Loucy (cell line): ENCODE measurements around the gene IQCE.

Experiments
- EZH2phosphoT487 ChIP-seq: fragments of 200-600 bp; IDR thresholded peaks from 2 replicates; pipeline ENCODE4 v1.6.1; 2018; ENCODE audit warnings: antibody characterized with exemption, mild to moderate bottlenecking, moderate library complexity, borderline replicate concordance
- TF ChIP-seq, protein P1 (sequence below): fragments of 200-600 bp; sonication (generic); conservative IDR thresholded peaks from 2 replicates; pipeline ENCODE4 v1.5.1; 2014; ENCODE audit warnings: mild to moderate bottlenecking, antibody characterized with exemption, low read length

DNA sequence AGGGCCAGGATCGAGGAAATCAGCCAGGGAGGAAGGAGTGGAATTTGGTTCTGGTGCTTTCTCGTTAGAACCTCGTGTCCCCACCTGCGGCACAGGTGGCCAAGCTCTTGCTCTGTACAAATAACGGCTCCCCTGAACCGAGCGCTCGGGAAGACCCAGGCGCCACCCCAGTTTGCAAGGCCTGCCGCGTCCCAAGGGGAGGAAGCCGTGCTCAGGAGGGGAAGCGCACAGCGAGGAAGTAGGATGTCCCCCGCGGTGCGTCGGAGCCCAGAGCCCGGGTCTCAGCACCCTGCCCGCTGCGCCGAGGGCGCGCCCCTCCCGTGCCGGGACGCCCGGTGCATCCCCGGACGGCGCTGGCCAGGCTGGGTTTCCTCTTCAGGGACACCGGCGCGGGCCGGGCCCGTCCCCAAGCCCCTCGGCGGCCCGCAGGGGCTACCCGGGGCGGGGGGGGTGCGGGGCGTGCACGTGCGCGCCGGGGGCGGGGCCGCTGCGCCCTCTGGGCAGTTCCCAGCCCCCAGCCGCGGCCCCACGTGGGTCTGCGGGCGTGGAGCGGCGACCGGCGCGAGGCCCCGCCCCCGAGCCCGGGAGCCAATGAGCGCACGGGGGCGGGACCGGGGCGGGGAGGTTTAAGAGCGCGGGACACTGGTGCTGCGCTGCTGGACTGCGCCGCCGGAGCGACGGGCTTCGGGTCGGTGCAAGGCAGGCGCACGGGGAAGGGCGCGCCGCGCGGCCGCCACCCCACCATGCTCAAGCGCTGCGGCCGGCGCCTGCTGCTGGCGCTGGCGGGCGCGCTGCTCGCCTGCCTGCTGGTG lies 39.5 kb upstream of the IQCE start, which contains the start of gene LFNG:
- TF ChIP-seq, protein P1, sequence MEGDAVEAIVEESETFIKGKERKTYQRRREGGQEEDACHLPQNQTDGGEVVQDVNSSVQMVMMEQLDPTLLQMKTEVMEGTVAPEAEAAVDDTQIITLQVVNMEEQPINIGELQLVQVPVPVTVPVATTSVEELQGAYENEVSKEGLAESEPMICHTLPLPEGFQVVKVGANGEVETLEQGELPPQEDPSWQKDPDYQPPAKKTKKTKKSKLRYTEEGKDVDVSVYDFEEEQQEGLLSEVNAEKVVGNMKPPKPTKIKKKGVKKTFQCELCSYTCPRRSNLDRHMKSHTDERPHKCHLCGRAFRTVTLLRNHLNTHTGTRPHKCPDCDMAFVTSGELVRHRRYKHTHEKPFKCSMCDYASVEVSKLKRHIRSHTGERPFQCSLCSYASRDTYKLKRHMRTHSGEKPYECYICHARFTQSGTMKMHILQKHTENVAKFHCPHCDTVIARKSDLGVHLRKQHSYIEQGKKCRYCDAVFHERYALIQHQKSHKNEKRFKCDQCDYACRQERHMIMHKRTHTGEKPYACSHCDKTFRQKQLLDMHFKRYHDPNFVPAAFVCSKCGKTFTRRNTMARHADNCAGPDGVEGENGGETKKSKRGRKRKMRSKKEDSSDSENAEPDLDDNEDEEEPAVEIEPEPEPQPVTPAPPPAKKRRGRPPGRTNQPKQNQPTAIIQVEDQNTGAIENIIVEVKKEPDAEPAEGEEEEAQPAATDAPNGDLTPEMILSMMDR, result no peak
- TF ChIP-seq EZH2phosphoT487, result no peak
